HEK293 (cell line): ENCODE results near the gene ATXN10.

Experiments used
- CTCF ChIA-PET: fragments of 350-600 bp; formaldehyde crosslinking; extraction: SDS; loops from one replicate; lab custom pipeline; 2021; ENCODE audit warnings: antibody characterized with exemption; lab: Yijun Ruan, JAX
- POLR2A ChIA-PET: fragments of 300-600 bp; formaldehyde crosslinking; extraction: SDS; loops from one replicate; lab custom pipeline; 2020; ENCODE audit warnings: antibody characterized with exemption, inconsistent platforms; lab: Yijun Ruan, JAX
- H3K27ac ChIP-seq: fragments of 200-500 bp; sonication (Bioruptor generic); 2 replicates; pipeline ENCODE4 v1.5.1; 2014; ENCODE audit warnings: low read depth, low read length, control low read depth, inconsistent platforms; ENCODE audit errors: extremely low read depth
- H3K36me3 ChIP-seq, 2 experiments: fragments of 200-500 bp in 1 of 2; sonication (Bioruptor generic) in 1 of 2; 1 replicate in 1 of 2; 2 replicates in 1 of 2; pipeline ENCODE4 v1.5.1; 2014 to 2017; ENCODE audit warnings: inconsistent platforms in 2 of 2, low read length in 2 of 2; ENCODE audit not compliant: control insufficient read depth in 2 of 2, insufficient read depth in 1 of 2
- H3K4me1 ChIP-seq: fragments of 200-500 bp; sonication (Bioruptor generic); 2 replicates; pipeline ENCODE4 v1.5.1; 2014; ENCODE audit warnings: mild to moderate bottlenecking, low read length, inconsistent platforms; ENCODE audit not compliant: control insufficient read depth, insufficient read depth
- H3K4me3 ChIP-seq: 2 replicates; pipeline ENCODE4 v1.5.1; 2011; ENCODE audit warnings: low read depth, mild to moderate bottlenecking, control low read depth, low read length, moderate library complexity
- H3K9me3 ChIP-seq: fragments of 200-500 bp; sonication (Bioruptor generic); 2 replicates; pipeline ENCODE4 v1.5.1; 2014; ENCODE audit warnings: low read depth, low read length, inconsistent platforms; ENCODE audit not compliant: control insufficient read depth, insufficient read depth
- AEBP2 ChIP-seq: fragments of 450-650 bp; formaldehyde crosslinking; IDR thresholded peaks from 2 replicates; pipeline ENCODE4 v1.5.1; 2016; ENCODE audit warnings: missing biosample characterization, missing genetic modification characterization, borderline replicate concordance
- HOXC10 ChIP-seq: sonication (generic); formaldehyde crosslinking; IDR thresholded peaks from 2 replicates; pipeline ENCODE4 v1.8.1; 2023; ENCODE audit warnings: mild to moderate bottlenecking, missing genetic modification reagents
- IKZF3 ChIP-seq: fragments of 450-650 bp; IDR thresholded peaks from 2 replicates; pipeline ENCODE4 v1.5.0; 2018; ENCODE audit warnings: missing biosample characterization, mild to moderate bottlenecking, missing genetic modification characterization, moderate library complexity
- INSM2 ChIP-seq: fragments of 450-650 bp; formaldehyde crosslinking; IDR thresholded peaks from 2 replicates; pipeline ENCODE4 v1.5.1; 2016; ENCODE audit warnings: missing biosample characterization, missing genetic modification characterization
- MYNN ChIP-seq: fragments of 450-650 bp; formaldehyde crosslinking; IDR thresholded peaks from 2 replicates; pipeline ENCODE4 v1.5.1; 2016; ENCODE audit warnings: missing biosample characterization, missing genetic modification characterization, borderline replicate concordance
- OVOL3 ChIP-seq: fragments of 450-650 bp; formaldehyde crosslinking; IDR thresholded peaks from 2 replicates; pipeline ENCODE4 v1.5.1; 2016; ENCODE audit warnings: missing biosample characterization, missing genetic modification characterization
- PRDM10 ChIP-seq: fragments of 450-650 bp; formaldehyde crosslinking; IDR thresholded peaks from 2 replicates; pipeline ENCODE4 v1.5.1; 2016; ENCODE audit warnings: missing biosample characterization, missing genetic modification characterization
- SALL2 ChIP-seq: fragments of 450-650 bp; formaldehyde crosslinking; IDR thresholded peaks from 2 replicates; pipeline ENCODE4 v1.5.0; 2017; ENCODE audit warnings: missing biosample characterization, mild to moderate bottlenecking, missing genetic modification characterization, borderline replicate concordance
- SCRT2 ChIP-seq: fragments of 450-650 bp; formaldehyde crosslinking; IDR thresholded peaks from 2 replicates; pipeline ENCODE4 v1.5.1; 2016; ENCODE audit warnings: missing biosample characterization, missing genetic modification characterization
- SETDB1 ChIP-seq: IDR thresholded peaks from one replicate; pipeline ENCODE4 v1.6.1; 2017; ENCODE audit warnings: mild to moderate bottlenecking, low read length, moderate library complexity, mixed read lengths; ENCODE audit not compliant: insufficient read length
- ZBTB17 ChIP-seq: fragments of 450-650 bp; formaldehyde crosslinking; IDR thresholded peaks from 2 replicates; pipeline ENCODE4 v1.5.1; 2016; ENCODE audit warnings: missing biosample characterization, missing genetic modification characterization
- ZFHX2 ChIP-seq: fragments of 450-650 bp; formaldehyde crosslinking; conservative IDR thresholded peaks from 2 replicates; pipeline ENCODE4 v1.5.1; 2016; ENCODE audit warnings: missing biosample characterization, missing genetic modification characterization
- ZFP37 ChIP-seq: fragments of 450-650 bp; formaldehyde crosslinking; IDR thresholded peaks from 2 replicates; pipeline ENCODE4 v1.5.1; 2016; ENCODE audit warnings: missing biosample characterization, missing genetic modification characterization
- ZNF132 ChIP-seq: fragments of 450-650 bp; formaldehyde crosslinking; IDR thresholded peaks from 2 replicates; pipeline ENCODE4 v1.5.1; 2017; ENCODE audit warnings: missing biosample characterization, missing genetic modification characterization, borderline replicate concordance
- ZNF169 ChIP-seq: fragments of 450-650 bp; formaldehyde crosslinking; IDR thresholded peaks from 2 replicates; pipeline ENCODE4 v1.5.1; 2016; ENCODE audit warnings: missing biosample characterization, missing genetic modification characterization
- ZNF335 ChIP-seq: fragments of 450-650 bp; formaldehyde crosslinking; conservative IDR thresholded peaks from 2 replicates; pipeline ENCODE4 v1.5.1; 2016; ENCODE audit warnings: missing biosample characterization, missing genetic modification characterization
- ZNF341 ChIP-seq: fragments of 450-650 bp; formaldehyde crosslinking; IDR thresholded peaks from 2 replicates; pipeline ENCODE4; 2016; ENCODE audit warnings: low read depth, missing biosample characterization, missing genetic modification characterization
- ZNF394 ChIP-seq: fragments of 450-650 bp; formaldehyde crosslinking; IDR thresholded peaks from 2 replicates; pipeline ENCODE4 v1.5.1; 2016; ENCODE audit warnings: missing biosample characterization, missing genetic modification characterization, mild to moderate bottlenecking, moderate library complexity, borderline replicate concordance
- ZNF521 ChIP-seq: fragments of 450-650 bp; formaldehyde crosslinking; IDR thresholded peaks from 2 replicates; pipeline ENCODE4 v1.5.1; 2017; ENCODE audit warnings: missing biosample characterization, mild to moderate bottlenecking, missing genetic modification characterization
- ZNF664 ChIP-seq: fragments of 450-650 bp; formaldehyde crosslinking; IDR thresholded peaks from 2 replicates; pipeline ENCODE4 v1.5.1; 2016; ENCODE audit warnings: missing biosample characterization, missing genetic modification characterization
- ZNF701 ChIP-seq: fragments of 450-650 bp; formaldehyde crosslinking; IDR thresholded peaks from 2 replicates; pipeline ENCODE4 v1.5.1; 2016; ENCODE audit warnings: missing biosample characterization, missing genetic modification characterization
- TF ChIP-seq, protein P1 (sequence below): fragments of 450-650 bp; formaldehyde crosslinking; IDR thresholded peaks from 2 replicates; pipeline ENCODE4 v1.5.1; 2017; ENCODE audit warnings: missing biosample characterization, missing genetic modification characterization
- TF ChIP-seq, protein P2 (sequence below): fragments of 450-650 bp; formaldehyde crosslinking; IDR thresholded peaks from 2 replicates; pipeline ENCODE4 v1.5.1; 2016; ENCODE audit warnings: missing biosample characterization, missing genetic modification characterization
- TF ChIP-seq, protein P3 (sequence below): IDR thresholded peaks from 2 replicates; pipeline ENCODE4 v1.6.1; 2011; ENCODE audit warnings: mild to moderate bottlenecking, low read depth, low read length, borderline replicate concordance

Gene ATXN10

DNA sequence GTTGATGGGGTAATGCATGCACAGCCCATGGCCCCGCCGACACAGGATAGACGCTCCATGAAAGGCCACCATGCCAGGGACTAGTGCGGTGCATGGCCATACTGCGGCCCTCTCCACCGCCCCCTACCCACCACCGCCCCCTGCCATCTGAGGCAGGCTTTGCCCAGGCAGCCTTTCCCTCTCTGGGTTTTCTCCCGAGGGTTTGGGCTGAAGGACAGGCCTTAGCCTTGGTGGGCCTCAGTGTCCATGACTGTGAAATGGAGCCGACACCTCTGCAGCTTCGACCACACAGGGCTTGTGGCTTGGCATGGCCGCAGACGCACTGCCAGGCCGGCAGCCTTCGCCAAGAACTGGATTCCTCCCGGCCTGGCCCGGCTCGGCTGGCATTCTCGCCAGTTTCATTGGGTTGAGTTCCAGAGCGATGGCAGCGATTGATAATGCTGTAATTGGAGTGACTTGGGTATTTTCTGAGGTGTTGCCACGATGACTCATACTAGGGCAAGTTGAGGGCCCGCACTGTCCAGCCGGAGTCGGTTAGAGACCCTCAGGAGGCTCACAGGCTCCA lies 194.0 kb downstream of the ATXN10 start (continued):
- TF ChIP-seq INSM2 (tag by site-specific recombination) (no peak), ZNF132 (tag by site-specific recombination) (no peak), ZFHX2 (tag by site-specific recombination) (no peak), ZFP37 (tag by site-specific recombination) (no peak), ZNF169 (tag by site-specific recombination) (no peak), AEBP2 (no peak), IKZF3 (tag by site-specific recombination) (no peak), ZNF664 (tag by site-specific recombination) (no peak)

GRCh38 chr22:45866126-45866645 lies 194.6 kb downstream of the ATXN10 start:
- H3K4me3 ChIP-seq: no peak overlapping the region
- H3K27ac ChIP-seq: no peak overlapping the region
- ChIA-PET CTCF (interaction anchor here (0.8 kb wide), 1 partner anchor 101 kb away, joined by 3 read pairs; no protein-coding TSS in a partner anchor), POLR2A (no interaction called here)
- TF ChIP-seq SETDB1 (no peak), HOXC10 (CRISPR knock-in tag) (no peak), OVOL3 (tag by site-specific recombination) (no peak), SALL2 (tag by site-specific recombination) (no peak), SCRT2 (no peak), ZFHX2 (tag by site-specific recombination) (no peak), ZNF701 (tag by site-specific recombination) (no peak), ZNF341 (tag by site-specific recombination) (no peak), PRDM10 (no peak), ZNF335 (tag by site-specific recombination) (no peak), MYNN (no peak), ZBTB17 (tag by site-specific recombination) (no peak), ZNF394 (tag by site-specific recombination) (no peak), ZNF521 (no peak)
- TF ChIP-seq, protein P1, sequence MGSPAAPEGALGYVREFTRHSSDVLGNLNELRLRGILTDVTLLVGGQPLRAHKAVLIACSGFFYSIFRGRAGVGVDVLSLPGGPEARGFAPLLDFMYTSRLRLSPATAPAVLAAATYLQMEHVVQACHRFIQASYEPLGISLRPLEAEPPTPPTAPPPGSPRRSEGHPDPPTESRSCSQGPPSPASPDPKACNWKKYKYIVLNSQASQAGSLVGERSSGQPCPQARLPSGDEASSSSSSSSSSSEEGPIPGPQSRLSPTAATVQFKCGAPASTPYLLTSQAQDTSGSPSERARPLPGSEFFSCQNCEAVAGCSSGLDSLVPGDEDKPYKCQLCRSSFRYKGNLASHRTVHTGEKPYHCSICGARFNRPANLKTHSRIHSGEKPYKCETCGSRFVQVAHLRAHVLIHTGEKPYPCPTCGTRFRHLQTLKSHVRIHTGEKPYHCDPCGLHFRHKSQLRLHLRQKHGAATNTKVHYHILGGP (tag by site-specific recombination): no peak
- TF ChIP-seq, protein P2, sequence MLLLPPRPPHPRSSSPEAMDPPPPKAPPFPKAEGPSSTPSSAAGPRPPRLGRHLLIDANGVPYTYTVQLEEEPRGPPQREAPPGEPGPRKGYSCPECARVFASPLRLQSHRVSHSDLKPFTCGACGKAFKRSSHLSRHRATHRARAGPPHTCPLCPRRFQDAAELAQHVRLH: no peak
- TF ChIP-seq, protein P3, sequence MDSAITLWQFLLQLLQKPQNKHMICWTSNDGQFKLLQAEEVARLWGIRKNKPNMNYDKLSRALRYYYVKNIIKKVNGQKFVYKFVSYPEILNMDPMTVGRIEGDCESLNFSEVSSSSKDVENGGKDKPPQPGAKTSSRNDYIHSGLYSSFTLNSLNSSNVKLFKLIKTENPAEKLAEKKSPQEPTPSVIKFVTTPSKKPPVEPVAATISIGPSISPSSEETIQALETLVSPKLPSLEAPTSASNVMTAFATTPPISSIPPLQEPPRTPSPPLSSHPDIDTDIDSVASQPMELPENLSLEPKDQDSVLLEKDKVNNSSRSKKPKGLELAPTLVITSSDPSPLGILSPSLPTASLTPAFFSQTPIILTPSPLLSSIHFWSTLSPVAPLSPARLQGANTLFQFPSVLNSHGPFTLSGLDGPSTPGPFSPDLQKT: no peak
- H3K9me3 ChIP-seq: no peaks in the 10 kb centered on the region
- H3K4me1 ChIP-seq: no peaks in the 10 kb centered on the region
- H3K36me3 ChIP-seq: no peaks in the 10 kb centered on the region
